SK-N-SH treated with all-trans-retinoic acid at 6 μM for 48 hours (cell line): ENCODE measurements around the gene PCP4L1.

ENCODE experiments used
- BACH2 ChIP-seq: fragments of 250-450 bp; sonication (Bioruptor Pico); IDR thresholded peaks from 2 replicates; pipeline ENCODE4 v1.9.0; 2021; ENCODE audit warnings: mild to moderate bottlenecking, borderline replicate concordance
- ESRRG ChIP-seq: fragments of 250-450 bp; sonication (Bioruptor Pico); IDR thresholded peaks from 2 replicates; pipeline ENCODE4 v1.6.1; 2021; ENCODE audit warnings: mild to moderate bottlenecking
- GLIS3 ChIP-seq: fragments of 250-450 bp; sonication (Bioruptor Pico); IDR thresholded peaks from 2 replicates; pipeline ENCODE4 v1.5.0; 2020; ENCODE audit warnings: mild to moderate bottlenecking, moderate library complexity
- PATZ1 ChIP-seq: fragments of 250-450 bp; sonication (Bioruptor Pico); IDR thresholded peaks from 2 replicates; pipeline ENCODE4 v1.8.0; 2020; ENCODE audit warnings: mild to moderate bottlenecking, moderate library complexity, borderline replicate concordance
- PPARA ChIP-seq: fragments of 250-450 bp; sonication (Bioruptor Pico); IDR thresholded peaks from 2 replicates; pipeline ENCODE4 v1.5.0; 2020; ENCODE audit warnings: mild to moderate bottlenecking, borderline replicate concordance
- RARB ChIP-seq: fragments of 250-450 bp; sonication (Bioruptor Pico); IDR thresholded peaks from 2 replicates; pipeline ENCODE4 v1.8.0; 2021; ENCODE audit warnings: mild to moderate bottlenecking, moderate library complexity
- TOX ChIP-seq: fragments of 250-450 bp; sonication (Bioruptor Pico); IDR thresholded peaks from 2 replicates; pipeline ENCODE4 v1.8.0; 2021; ENCODE audit warnings: mild to moderate bottlenecking, moderate library complexity, borderline replicate concordance
- ZC3H10 ChIP-seq: fragments of 250-450 bp; sonication (Bioruptor Pico); IDR thresholded peaks from 2 replicates; pipeline ENCODE4 v1.5.1; 2021; ENCODE audit warnings: mild to moderate bottlenecking, moderate library complexity
- ZFP30 ChIP-seq: fragments of 450-650 bp; formaldehyde crosslinking; IDR thresholded peaks from 2 replicates; pipeline ENCODE4 v1.5.0; 2022; ENCODE audit warnings: mild to moderate bottlenecking, moderate library complexity
- ZNF70 ChIP-seq: fragments of 450-650 bp; formaldehyde crosslinking; IDR thresholded peaks from 2 replicates; pipeline ENCODE4 v1.5.0; 2020; ENCODE audit warnings: mild to moderate bottlenecking, moderate library complexity
- TF ChIP-seq, protein P1 (sequence below): fragments of 250-450 bp; sonication (Bioruptor Pico); IDR thresholded peaks from 2 replicates; pipeline ENCODE4 v1.8.0; 2021; ENCODE audit warnings: low read depth, mild to moderate bottlenecking, moderate library complexity, borderline replicate concordance
- TF ChIP-seq, protein P2 (sequence below): fragments of 250-450 bp; sonication (Bioruptor Pico); IDR thresholded peaks from 2 replicates; pipeline ENCODE4 v1.5.1; 2021; ENCODE audit warnings: mild to moderate bottlenecking, moderate library complexity
- TF ChIP-seq, protein P3 (sequence below): fragments of 250-450 bp; sonication (Bioruptor Pico); IDR thresholded peaks from 2 replicates; pipeline ENCODE4 v1.5.1; 2020; ENCODE audit warnings: low read depth, mild to moderate bottlenecking, moderate library complexity

- TF ChIP-seq RARB (CRISPR knock-in tag), result no peak
- TF ChIP-seq, protein P1, sequence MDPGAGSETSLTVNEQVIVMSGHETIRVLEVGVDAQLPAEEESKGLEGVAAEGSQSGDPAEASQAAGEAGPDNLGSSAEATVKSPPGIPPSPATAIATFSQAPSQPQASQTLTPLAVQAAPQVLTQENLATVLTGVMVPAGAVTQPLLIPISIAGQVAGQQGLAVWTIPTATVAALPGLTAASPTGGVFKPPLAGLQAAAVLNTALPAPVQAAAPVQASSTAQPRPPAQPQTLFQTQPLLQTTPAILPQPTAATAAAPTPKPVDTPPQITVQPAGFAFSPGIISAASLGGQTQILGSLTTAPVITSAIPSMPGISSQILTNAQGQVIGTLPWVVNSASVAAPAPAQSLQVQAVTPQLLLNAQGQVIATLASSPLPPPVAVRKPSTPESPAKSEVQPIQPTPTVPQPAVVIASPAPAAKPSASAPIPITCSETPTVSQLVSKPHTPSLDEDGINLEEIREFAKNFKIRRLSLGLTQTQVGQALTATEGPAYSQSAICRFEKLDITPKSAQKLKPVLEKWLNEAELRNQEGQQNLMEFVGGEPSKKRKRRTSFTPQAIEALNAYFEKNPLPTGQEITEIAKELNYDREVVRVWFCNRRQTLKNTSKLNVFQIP (CRISPR knock-in tag), result no peak
- TF ChIP-seq BACH2 (CRISPR knock-in tag), result no peak
- TF ChIP-seq, protein P2, sequence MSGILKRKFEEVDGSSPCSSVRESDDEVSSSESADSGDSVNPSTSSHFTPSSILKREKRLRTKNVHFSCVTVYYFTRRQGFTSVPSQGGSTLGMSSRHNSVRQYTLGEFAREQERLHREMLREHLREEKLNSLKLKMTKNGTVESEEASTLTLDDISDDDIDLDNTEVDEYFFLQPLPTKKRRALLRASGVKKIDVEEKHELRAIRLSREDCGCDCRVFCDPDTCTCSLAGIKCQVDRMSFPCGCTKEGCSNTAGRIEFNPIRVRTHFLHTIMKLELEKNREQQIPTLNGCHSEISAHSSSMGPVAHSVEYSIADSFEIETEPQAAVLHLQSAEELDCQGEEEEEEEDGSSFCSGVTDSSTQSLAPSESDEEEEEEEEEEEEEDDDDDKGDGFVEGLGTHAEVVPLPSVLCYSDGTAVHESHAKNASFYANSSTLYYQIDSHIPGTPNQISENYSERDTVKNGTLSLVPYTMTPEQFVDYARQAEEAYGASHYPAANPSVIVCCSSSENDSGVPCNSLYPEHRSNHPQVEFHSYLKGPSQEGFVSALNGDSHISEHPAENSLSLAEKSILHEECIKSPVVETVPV, result no peak
- TF ChIP-seq ZNF70, result no peak
- TF ChIP-seq ESRRG (CRISPR knock-in tag), result no peak
- TF ChIP-seq ZC3H10 (CRISPR knock-in tag), result no peak
- TF ChIP-seq, protein P3, sequence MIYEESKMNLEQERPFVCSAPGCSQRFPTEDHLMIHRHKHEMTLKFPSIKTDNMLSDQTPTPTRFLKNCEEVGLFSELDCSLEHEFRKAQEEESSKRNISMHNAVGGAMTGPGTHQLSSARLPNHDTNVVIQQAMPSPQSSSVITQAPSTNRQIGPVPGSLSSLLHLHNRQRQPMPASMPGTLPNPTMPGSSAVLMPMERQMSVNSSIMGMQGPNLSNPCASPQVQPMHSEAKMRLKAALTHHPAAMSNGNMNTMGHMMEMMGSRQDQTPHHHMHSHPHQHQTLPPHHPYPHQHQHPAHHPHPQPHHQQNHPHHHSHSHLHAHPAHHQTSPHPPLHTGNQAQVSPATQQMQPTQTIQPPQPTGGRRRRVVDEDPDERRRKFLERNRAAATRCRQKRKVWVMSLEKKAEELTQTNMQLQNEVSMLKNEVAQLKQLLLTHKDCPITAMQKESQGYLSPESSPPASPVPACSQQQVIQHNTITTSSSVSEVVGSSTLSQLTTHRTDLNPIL (CRISPR knock-in tag), result no peak
- TF ChIP-seq ZFP30 (CRISPR knock-in tag), result no peak
- no peak for TF ChIP-seq GLIS3
- TF ChIP-seq TOX (CRISPR knock-in tag), result no peak
- no peak for TF ChIP-seq PPARA (CRISPR knock-in tag)
- TF ChIP-seq PATZ1 (CRISPR knock-in tag), result no peak
Observed at GRCh38 chr1:161230762-161231161, 27.8 kb upstream of the PCP4L1 start.
